ENCODE measurements around the gene GAP43. TPM values are rescaled to one million over a fixed set of nuclear protein-coding genes. Genes with fewer than 3 reads are reported as not detected.

GAP43 gene
- total RNA-seq, 6 experiments from 2014 or later = not detected

DNA sequence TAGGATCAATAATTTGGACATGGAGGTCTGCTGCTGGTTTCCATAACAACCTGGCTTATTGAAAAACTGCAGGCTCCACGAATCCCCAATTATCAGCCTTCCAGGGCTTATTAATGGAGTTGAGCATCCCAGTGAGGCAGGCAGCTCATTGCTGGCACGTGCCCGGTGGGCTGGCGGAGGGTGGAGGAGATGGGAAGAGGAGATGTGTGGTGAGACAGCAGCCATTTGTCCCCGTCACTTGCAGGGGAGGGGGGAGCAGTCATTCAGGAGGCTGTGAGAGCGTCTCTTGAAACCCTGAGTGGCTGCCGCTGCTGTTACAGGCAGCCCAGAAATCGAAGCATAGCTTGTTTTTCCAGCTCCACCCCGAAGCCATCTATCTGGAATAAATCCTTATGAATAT lies 70.6 kb downstream of the GAP43 start:
- ATAC-seq (no peak), DNase-seq (no peak)
- Histone ChIP-seq H3K9me3 (no peaks in the 10 kb centered on the region), H3K36me3 (no peaks in the 10 kb centered on the region), H3K4me3 (no peak overlapping the region), H3K27ac (no peak overlapping the region), H3K4me1 (no peaks in the 10 kb centered on the region), H3K27me3 (no peaks in the 10 kb centered on the region)
- intact Hi-C loops (cut with DNase I) = no loop called here
- 50% methylated on average over 1 of the region's 9 CpGs for WGBS (ENCODE audit: insufficient coverage, low coverage, low lambda C conversion rate, missing lambda C conversion rate)
- TF ChIP-seq CTCF (IDR thresholded peaks at IDR 0.05) = no peak
- TF ChIP-seq POLR2A (IDR thresholded peaks at IDR 0.05) = no peak

DNA sequence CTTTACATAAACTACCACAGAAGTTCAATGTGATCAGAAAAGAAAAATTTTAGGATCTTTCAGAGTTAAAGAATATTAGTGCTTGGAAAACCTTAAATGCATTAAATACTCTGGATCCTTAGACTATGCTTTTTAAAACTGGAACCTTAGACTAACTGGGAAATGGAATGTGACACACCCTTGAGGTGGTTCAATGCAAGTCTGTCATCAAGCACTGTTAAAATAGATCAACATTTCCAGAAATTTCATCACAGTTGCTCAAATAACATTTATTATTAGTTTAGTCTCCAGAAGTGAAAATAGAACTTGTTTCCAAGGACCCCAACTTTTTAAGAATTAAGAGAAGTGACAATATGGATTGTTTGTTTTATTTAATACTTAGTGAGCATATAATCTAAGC lies 71.8 kb downstream of the GAP43 start:
- DNase-seq (no peak), ATAC-seq (no peak)
- intact Hi-C loops (cut with DNase I) = no loop called here
- Histone ChIP-seq H3K9me3 (no peaks in the 10 kb centered on the region), H3K4me3 (no peak overlapping the region), H3K27me3 (no peaks in the 10 kb centered on the region), H3K27ac (no peak overlapping the region), H3K36me3 (no peaks in the 10 kb centered on the region), H3K4me1 (no peaks in the 10 kb centered on the region)
- TF ChIP-seq CTCF (IDR thresholded peaks at IDR 0.05) = no peak

GRCh38 chr3:115697263-115698053 lies 74.1 kb downstream of the GAP43 start:
- ATAC-seq (no peak), DNase-seq (no peak)
- TF ChIP-seq CTCF (IDR thresholded peaks at IDR 0.05) (no peak), POLR2A (IDR thresholded peaks at IDR 0.05) (no peak)
- Histone ChIP-seq H3K4me1 (no peaks in the 10 kb centered on the region), H3K9me3 (no peaks in the 10 kb centered on the region), H3K27ac (no peak overlapping the region), H3K4me3 (no peak overlapping the region), H3K36me3 (no peaks in the 10 kb centered on the region), H3K27me3 (no peaks in the 10 kb centered on the region)
- WGBS (ENCODE audit: insufficient coverage, low coverage, low lambda C conversion rate, missing lambda C conversion rate) = 85% methylated on average over 7 of the region's 7 CpGs
- intact Hi-C loops (cut with DNase I) = no loop called here

DNA sequence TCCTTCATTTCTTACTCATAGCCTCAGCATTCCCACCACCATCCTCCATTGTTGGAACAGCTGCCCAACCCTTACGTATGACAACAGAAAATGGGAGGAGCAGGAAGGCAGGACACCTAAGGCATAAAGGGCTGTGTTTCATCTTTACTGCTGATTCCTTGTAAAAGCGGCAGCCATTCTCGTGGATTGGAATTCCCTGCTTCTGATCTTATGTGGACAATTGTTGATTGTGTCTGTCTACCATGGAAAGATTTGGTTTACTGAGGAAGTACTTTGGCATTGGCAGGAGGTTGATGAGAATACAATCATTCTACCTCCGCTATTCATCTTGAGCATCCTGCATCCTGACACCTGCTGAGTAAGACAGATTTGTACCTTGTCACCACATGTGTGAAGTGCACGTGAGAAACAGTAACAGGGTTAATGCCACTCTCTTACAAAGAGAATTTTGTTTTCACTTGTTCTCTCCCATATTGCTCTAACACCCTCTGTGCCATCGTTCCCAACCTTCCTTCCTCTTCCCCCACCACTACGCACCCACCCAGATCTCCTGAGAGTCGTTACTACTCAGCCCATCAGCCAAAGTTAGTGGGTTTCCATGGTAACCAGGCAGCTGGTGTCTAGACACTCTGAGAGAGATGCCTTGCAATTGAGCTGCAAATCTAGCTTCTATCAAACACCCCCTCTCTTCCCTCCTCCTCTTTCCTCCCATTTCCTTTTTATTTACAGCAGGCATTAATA lies 75.7 kb downstream of the GAP43 start:
- intact Hi-C loops (cut with DNase I) = no loop called here
- no peaks in the 10 kb centered on the region for H3K36me3 ChIP-seq
- ATAC-seq (no peak), DNase-seq (no peak)
- 56% methylated on average over 6 of the region's 8 CpGs for WGBS (ENCODE audit: insufficient coverage, low coverage, low lambda C conversion rate, missing lambda C conversion rate)
- no peaks in the 10 kb centered on the region for H3K27me3 ChIP-seq
- H3K9me3 ChIP-seq = no peaks in the 10 kb centered on the region
- no peaks in the 10 kb centered on the region for H3K4me1 ChIP-seq
- no peak overlapping the region for H3K4me3 ChIP-seq
- TF ChIP-seq POLR2A (IDR thresholded peaks at IDR 0.05) (no peak), CTCF (IDR thresholded peaks at IDR 0.05) (no peak)
- no peak overlapping the region for H3K27ac ChIP-seq
